GM23338 (cell line): ENCODE measurements around the gene IER5L. TPM values are rescaled to one million over a fixed set of nuclear protein-coding genes. Genes with fewer than 3 reads are reported as not detected.

Source experiments
- ATAC-seq: fragments of 200-7000 bp; cut with Tn5 transposase; 3 replicates; pipeline ENCODE4 v1.9.1; 2020
- DNase-seq: peaks from one replicate; pipeline ENCODE4 v3.0.0-alpha.2; 2015; ENCODE audit warnings: low spot score
- H2AFZ ChIP-seq: fragments of 200-600 bp; sonication (generic); 2 replicates; pipeline ENCODE4 v1.8.0; 2016; ENCODE audit warnings: antibody characterized with exemption, mild to moderate bottlenecking, moderate library complexity
- H3F3A ChIP-seq: fragments of 200-600 bp; sonication (generic); replicated peaks from 2 replicates; pipeline ENCODE4 v1.8.0; 2017; ENCODE audit warnings: antibody characterized with exemption, mixed run types, low read depth
- H3K27ac ChIP-seq: fragments of 200-600 bp; sonication (generic); 2 replicates; pipeline ENCODE4 v1.6.1; 2016; ENCODE audit warnings: low read depth
- H3K27me3 ChIP-seq: fragments of 200-600 bp; sonication (generic); 2 replicates; pipeline ENCODE4 v1.8.0; 2016; ENCODE audit warnings: mild to moderate bottlenecking, mixed run types, moderate library complexity; ENCODE audit not compliant: insufficient read depth
- H3K36me3 ChIP-seq: fragments of 200-600 bp; sonication (generic); 2 replicates; pipeline ENCODE4 v1.8.0; 2016; ENCODE audit warnings: mild to moderate bottlenecking; ENCODE audit not compliant: insufficient read depth
- H3K4me1 ChIP-seq: fragments of 200-600 bp; sonication (generic); 2 replicates; pipeline ENCODE4 v1.8.0; 2016; ENCODE audit warnings: mild to moderate bottlenecking, moderate library complexity; ENCODE audit not compliant: insufficient read depth
- H3K4me2 ChIP-seq: fragments of 200-600 bp; sonication (generic); 2 replicates; pipeline ENCODE4 v1.7.1; 2017; ENCODE audit warnings: mixed run types
- H3K4me3 ChIP-seq: fragments of 200-600 bp; sonication (generic); 2 replicates; pipeline ENCODE4 v1.6.1; 2016; ENCODE audit warnings: mixed run types
- H3K79me2 ChIP-seq: fragments of 200-600 bp; sonication (generic); replicated peaks from 2 replicates; pipeline ENCODE4 v1.8.0; 2017; ENCODE audit warnings: mild to moderate bottlenecking; ENCODE audit not compliant: insufficient read depth
- H3K9me2 ChIP-seq: fragments of 200-600 bp; sonication (generic); 2 replicates; pipeline ENCODE4 v1.8.0; 2017; ENCODE audit not compliant: insufficient read depth
- H4K20me1 ChIP-seq: fragments of 200-600 bp; sonication (generic); replicated peaks from 2 replicates; pipeline ENCODE4 v1.8.0; 2017; ENCODE audit warnings: mild to moderate bottlenecking; ENCODE audit not compliant: insufficient read depth
- H3K27ac Mint-ChIP-seq: 2 replicates; pipeline ENCODE4 v1.8.0; 2020; ENCODE audit warnings: inconsistent platforms, mild to moderate bottlenecking, moderate library complexity, mixed read lengths
- H3K27me3 Mint-ChIP-seq: 3 replicates; pipeline ENCODE4 v1.8.0; 2022; ENCODE audit warnings: low read depth, mild to moderate bottlenecking, moderate library complexity, mixed read lengths, inconsistent platforms; ENCODE audit not compliant: insufficient read depth, poor library complexity
- H3K36me3 Mint-ChIP-seq: 3 replicates; pipeline ENCODE4 v1.8.0; 2021; ENCODE audit warnings: low read depth, mild to moderate bottlenecking, inconsistent platforms, moderate library complexity, mixed read lengths
- H3K4me1 Mint-ChIP-seq: 3 replicates; pipeline ENCODE4 v1.8.0; 2020; ENCODE audit warnings: mild to moderate bottlenecking, inconsistent platforms, mixed read lengths
- H3K4me3 Mint-ChIP-seq: 3 replicates; pipeline ENCODE4 v1.8.0; 2021; ENCODE audit warnings: moderate library complexity, mild to moderate bottlenecking, inconsistent platforms, mixed read lengths
- H3K9me3 Mint-ChIP-seq: 3 replicates; pipeline ENCODE4 v1.8.0; 2020; ENCODE audit warnings: moderate library complexity, mild to moderate bottlenecking, inconsistent platforms, mixed read lengths
- CREB1 ChIP-seq: fragments of 250-450 bp; sonication (Bioruptor Pico); IDR thresholded peaks from 2 replicates; pipeline ENCODE4 v1.5.0; 2020; ENCODE audit warnings: low read depth, mild to moderate bottlenecking, moderate library complexity
- ETS1 ChIP-seq: IDR thresholded peaks from 2 replicates; pipeline ENCODE4 v1.6.1; 2016; ENCODE audit warnings: antibody characterized with exemption
- EZH2 ChIP-seq: fragments of 200-600 bp; sonication (generic); IDR thresholded peaks from one replicate; pipeline ENCODE4 v1.8.0; 2017; ENCODE audit warnings: antibody characterized with exemption, mild to moderate bottlenecking, low read depth; ENCODE audit not compliant: unreplicated experiment
- EZH2phosphoT487 ChIP-seq: fragments of 200-600 bp; sonication (generic); IDR thresholded peaks from one replicate; pipeline ENCODE4 v1.8.1; 2018; ENCODE audit warnings: antibody characterized with exemption; ENCODE audit not compliant: unreplicated experiment
- JUNB ChIP-seq: IDR thresholded peaks from one replicate; pipeline ENCODE4 v1.6.1; 2016; ENCODE audit warnings: antibody characterized with exemption; ENCODE audit not compliant: unreplicated experiment
- POLR2AphosphoS5 ChIP-seq: IDR thresholded peaks from 2 replicates; pipeline ENCODE4 v1.6.1; 2016; ENCODE audit warnings: antibody characterized with exemption, low read depth
- STAT1 ChIP-seq: IDR thresholded peaks from one replicate; pipeline ENCODE4 v1.6.1; 2016; ENCODE audit warnings: antibody characterized with exemption; ENCODE audit not compliant: unreplicated experiment
- ZNF114 ChIP-seq: fragments of 250-450 bp; sonication (Bioruptor Pico); IDR thresholded peaks from 2 replicates; pipeline ENCODE4 v1.5.0; 2020; ENCODE audit warnings: mild to moderate bottlenecking, moderate library complexity
- ZNF331 ChIP-seq: fragments of 250-450 bp; sonication (Bioruptor Pico); IDR thresholded peaks from 2 replicates; pipeline ENCODE4 v1.5.0; 2020; ENCODE audit warnings: low read depth, mild to moderate bottlenecking, moderate library complexity
- polyA plus RNA-seq: library from polyadenylated mRNA; unstranded; fragments of >200 nt; fragmentation: Nextera tagmentation; extraction: Ambion mirVana; gene quantifications from 2 replicates; pipeline ENCODE4 v1.2.1, GENCODE V29; 2016
- total RNA-seq: library from RNA; depleted of rRNA; stranded (reverse); fragments of >200 nt; shearing (Covaris generic); gene quantifications from 2 replicates; pipeline ENCODE4 v1.2.3, GENCODE V29; 2014
- TF ChIP-seq, protein P1 (sequence below): IDR thresholded peaks from one replicate; pipeline ENCODE4 v1.6.1; 2018; ENCODE audit warnings: antibody characterized with exemption; ENCODE audit not compliant: unreplicated experiment

The IER5L gene
- total and polyA plus RNA-seq, 2 experiments from 2014 or later: 0.19 to 0.90 TPM

- Histone ChIP-seq H3K9me2 (no peaks in the 10 kb centered on the region), H3K4me2 (no peak overlapping the region), H3K27me3 (peaks cover 34% of the 10 kb centered on the region), H3K27ac (no peak overlapping the region), H3K36me3 (no peaks in the 10 kb centered on the region), H3K79me2 (no peaks in the 10 kb centered on the region), H2AFZ (no peak overlapping the region), H3K4me3 (no peak overlapping the region), H4K20me1 (peaks cover 22% of the 10 kb centered on the region), H3K4me1 (no peaks in the 10 kb centered on the region), H3F3A (0 out of 2 replicates have a peak, but pooled peaks cover 8% of the 10 kb centered on the region)
- Mint-ChIP-seq H3K9me3 (no peaks in the 10 kb centered on the region), H3K36me3 (no peaks in the 10 kb centered on the region), H3K4me3 (no peak overlapping the region), H3K27ac (no peak overlapping the region), H3K4me1 (peaks cover 6% of the 10 kb centered on the region), H3K27me3 (peaks cover 62% of the 10 kb centered on the region)
- no peak for ATAC-seq
- TF ChIP-seq ETS1: no peak
- TF ChIP-seq ZNF331: no peak
- no peak for TF ChIP-seq STAT1
- no peak for TF ChIP-seq JUNB
- no peak for TF ChIP-seq CREB1 (CRISPR knock-in tag)
- TF ChIP-seq POLR2AphosphoS5: no peak
- no peak for DNase-seq
These were observed 7.3 kb upstream of the IER5L start for GRCh38 chr9:129185402-129185801.

- no peak overlapping the region for H3K4me2 ChIP-seq
- no peak overlapping the region for H3K4me3 ChIP-seq
- peaks cover under 1% of the 10 kb centered on the region; the same call in 1 of the 2 replicates for H3K4me1 ChIP-seq
- Mint-ChIP-seq H3K36me3 (no peaks in the 10 kb centered on the region), H3K27me3 (peaks cover 66% of the 10 kb centered on the region), H3K4me3 (no peak overlapping the region), H3K27ac (no peak overlapping the region), H3K9me3 (no peaks in the 10 kb centered on the region), H3K4me1 (peaks cover 7% of the 10 kb centered on the region)
- no peaks in the 10 kb centered on the region for H3K79me2 ChIP-seq
- H2AFZ ChIP-seq: no peak overlapping the region
- ATAC-seq: no peak
- H3K36me3 ChIP-seq: no peaks in the 10 kb centered on the region
- H4K20me1 ChIP-seq: peaks cover 25% of the 10 kb centered on the region
- no peaks in the 10 kb centered on the region for H3K9me2 ChIP-seq
- H3K27ac ChIP-seq: no peak overlapping the region
- peaks cover 42% of the 10 kb centered on the region for H3K27me3 ChIP-seq
- H3F3A ChIP-seq: peaks cover 11% of the 10 kb centered on the region; the same call in 1 of the 2 replicates
- no peak for DNase-seq
- no peak for TF ChIP-seq ETS1
- no peak for TF ChIP-seq ZNF331
- no peak for TF ChIP-seq JUNB
- no peak for TF ChIP-seq CREB1 (CRISPR knock-in tag)
- TF ChIP-seq EZH2phosphoT487: no peak
- no peak for TF ChIP-seq POLR2AphosphoS5
- TF ChIP-seq, protein P1, sequence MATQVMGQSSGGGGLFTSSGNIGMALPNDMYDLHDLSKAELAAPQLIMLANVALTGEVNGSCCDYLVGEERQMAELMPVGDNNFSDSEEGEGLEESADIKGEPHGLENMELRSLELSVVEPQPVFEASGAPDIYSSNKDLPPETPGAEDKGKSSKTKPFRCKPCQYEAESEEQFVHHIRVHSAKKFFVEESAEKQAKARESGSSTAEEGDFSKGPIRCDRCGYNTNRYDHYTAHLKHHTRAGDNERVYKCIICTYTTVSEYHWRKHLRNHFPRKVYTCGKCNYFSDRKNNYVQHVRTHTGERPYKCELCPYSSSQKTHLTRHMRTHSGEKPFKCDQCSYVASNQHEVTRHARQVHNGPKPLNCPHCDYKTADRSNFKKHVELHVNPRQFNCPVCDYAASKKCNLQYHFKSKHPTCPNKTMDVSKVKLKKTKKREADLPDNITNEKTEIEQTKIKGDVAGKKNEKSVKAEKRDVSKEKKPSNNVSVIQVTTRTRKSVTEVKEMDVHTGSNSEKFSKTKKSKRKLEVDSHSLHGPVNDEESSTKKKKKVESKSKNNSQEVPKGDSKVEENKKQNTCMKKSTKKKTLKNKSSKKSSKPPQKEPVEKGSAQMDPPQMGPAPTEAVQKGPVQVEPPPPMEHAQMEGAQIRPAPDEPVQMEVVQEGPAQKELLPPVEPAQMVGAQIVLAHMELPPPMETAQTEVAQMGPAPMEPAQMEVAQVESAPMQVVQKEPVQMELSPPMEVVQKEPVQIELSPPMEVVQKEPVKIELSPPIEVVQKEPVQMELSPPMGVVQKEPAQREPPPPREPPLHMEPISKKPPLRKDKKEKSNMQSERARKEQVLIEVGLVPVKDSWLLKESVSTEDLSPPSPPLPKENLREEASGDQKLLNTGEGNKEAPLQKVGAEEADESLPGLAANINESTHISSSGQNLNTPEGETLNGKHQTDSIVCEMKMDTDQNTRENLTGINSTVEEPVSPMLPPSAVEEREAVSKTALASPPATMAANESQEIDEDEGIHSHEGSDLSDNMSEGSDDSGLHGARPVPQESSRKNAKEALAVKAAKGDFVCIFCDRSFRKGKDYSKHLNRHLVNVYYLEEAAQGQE: no peak
- TF ChIP-seq EZH2: no peak
- TF ChIP-seq STAT1: no peak
- TF ChIP-seq ZNF114 (CRISPR knock-in tag): no peak
These were observed 6.6 kb upstream of the IER5L start for GRCh38 chr9:129184596-129185122.
